Cortex of kidney (tissue), 1 donor: ENCODE data around the gene PCGF3.
A peak's percentile ranks its signal among the peaks of the same experiment; 100 is the strongest.
"Not testable (repeated sequence)": the region's sequence is repeated elsewhere in the genome, so short reads cannot be mapped to it uniquely, and the experiment has no call there.

Source experiments
- DNase-seq: peaks from one replicate; lab custom pipeline; 2025; lab: John Stamatoyannopoulos, UW

The PCGF3 gene

GRCh38 chr4:668219-668618 lies 37.4 kb upstream of the PCGF3 start:
- not testable (repeated sequence) for DNase-seq

DNA sequence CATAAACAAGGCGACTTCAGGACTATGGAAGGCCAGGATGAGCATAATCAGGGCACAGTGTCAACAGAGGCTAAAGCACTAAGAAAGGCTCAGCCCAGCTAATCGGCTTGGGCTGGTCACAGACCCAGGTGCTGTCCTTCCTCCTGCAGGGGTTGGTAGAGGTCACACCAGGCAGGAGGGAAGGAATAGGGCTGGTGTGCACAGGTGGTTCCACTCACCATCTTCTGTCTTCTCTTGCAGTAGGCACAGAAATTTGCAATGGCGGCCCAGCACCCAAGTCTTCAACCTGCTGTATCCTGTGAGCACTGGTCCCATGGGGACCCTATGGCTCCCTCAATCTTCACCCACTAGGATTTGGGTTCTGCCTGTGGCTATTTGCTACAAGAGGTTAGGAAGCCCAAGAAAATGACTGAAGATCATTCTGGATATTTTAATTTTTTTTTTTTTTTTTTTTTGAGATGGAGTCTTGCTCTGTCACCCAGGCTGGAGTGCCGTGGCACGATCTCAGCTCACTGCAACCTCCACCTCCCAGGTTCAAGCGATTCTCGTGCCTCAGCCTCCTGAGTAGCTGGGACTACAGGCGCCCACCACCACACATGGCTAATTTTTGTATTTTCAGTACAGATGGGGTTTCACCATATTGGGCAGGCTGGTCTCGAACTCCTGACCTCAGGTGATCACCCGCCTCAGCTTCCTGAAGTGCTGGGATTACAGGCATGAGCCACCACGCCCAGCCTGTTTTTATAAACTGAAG lies 35.6 kb upstream of the PCGF3 start:
- DNase-seq = not testable (repeated sequence)

DNA sequence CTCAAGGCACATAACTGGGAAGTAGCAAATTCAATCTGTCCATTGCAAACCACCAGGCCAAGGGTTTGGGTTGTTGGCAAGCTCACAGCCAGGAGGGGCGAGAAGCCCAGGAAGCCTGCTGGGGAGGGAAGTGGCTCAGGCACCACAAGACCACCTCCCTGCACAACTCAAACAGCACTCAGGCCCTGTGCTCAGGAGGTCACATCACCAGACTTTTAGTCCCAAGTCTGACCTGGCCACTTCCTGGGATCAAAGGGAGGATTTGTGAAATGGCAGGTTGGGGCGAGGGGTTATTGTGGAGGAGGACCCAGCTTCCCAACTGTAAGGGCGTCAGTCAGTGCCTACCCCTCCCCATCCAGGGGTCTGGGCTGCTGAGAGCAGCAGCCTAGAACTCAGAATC lies 33.9 kb upstream of the PCGF3 start:
- no peak for DNase-seq

DNA sequence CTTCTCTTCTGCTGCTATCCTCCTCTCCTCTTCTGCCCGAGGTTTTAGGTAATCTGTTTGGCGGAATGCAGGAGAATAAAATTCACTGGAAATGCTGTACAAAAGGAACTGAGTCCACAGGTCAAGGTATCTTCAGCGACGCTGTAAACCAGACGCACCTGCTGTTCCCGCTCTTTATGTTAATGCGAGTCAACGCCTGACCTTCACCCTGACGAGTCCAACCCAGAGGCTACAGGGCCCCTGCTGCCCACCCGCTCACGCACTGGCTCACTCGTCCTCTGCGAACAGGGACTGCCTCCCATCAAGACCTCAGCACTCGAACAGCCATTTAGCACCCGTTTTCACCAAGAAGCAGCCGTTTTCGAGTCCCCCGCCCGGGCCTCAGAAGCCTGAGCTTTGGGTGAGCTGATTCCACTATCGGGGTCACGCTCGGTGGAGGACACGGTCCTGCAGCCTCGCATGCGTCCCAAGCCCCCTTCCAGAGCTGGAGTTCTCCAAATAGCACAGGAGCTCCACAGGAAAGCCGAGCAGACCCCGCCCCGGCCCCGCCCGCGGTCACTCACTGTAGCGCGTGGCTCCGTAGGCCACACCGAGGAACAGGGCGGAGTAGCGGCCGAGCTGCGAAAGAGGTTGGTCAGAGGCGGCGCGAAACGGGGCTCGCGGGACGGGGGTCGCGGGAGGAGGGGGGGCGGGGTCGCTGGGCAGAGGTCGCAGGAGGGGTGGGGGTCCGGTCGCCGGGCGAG lies 32.1 kb upstream of the PCGF3 start:
- no peak for DNase-seq

- peak; percentile 58 for DNase-seq
These were observed 31.2 kb upstream of the PCGF3 start, which contains the start of the genes ATP5ME and MYL5 for GRCh38 chr4:674172-675035. Gene ATP5ME (minus strand): TSS chr4:674276. CDS start chr4:674247, 29 bp downstream. Gene MYL5 (plus strand): TSS chr4:674542. CDS start chr4:678027, 3,485 bp downstream.

GRCh38 chr4:675036-675882 lies 30.4 kb upstream of the PCGF3 start:
- DNase-seq = no peak

GRCh38 chr4:675980-676870 lies 29.4 kb upstream of the PCGF3 start:
- no peak for DNase-seq

DNA sequence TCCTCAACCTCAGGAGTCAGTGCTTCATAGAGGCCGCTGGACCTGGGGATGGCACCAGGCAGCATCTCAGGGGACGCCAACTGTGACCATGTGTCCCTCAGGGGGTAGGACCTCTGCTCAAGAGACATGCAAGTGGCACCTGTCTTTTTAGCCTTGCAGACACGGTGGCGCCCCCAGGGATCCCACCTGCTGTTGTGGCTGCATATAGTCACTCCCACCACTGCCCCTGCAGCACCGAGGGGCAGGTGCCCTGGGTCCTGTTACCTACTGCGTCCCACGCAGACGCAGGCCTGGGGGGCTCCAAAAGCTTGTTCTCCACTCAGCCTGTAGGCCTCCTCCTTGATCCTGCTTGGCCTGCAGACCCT lies 28.8 kb upstream of the PCGF3 start:
- DNase-seq = no peak

- no peak for DNase-seq
These were observed 28.0 kb upstream of the PCGF3 start for GRCh38 chr4:677431-678293.

- no peak for DNase-seq
These were observed 27.1 kb upstream of the PCGF3 start for GRCh38 chr4:678331-679103.

- no peak for DNase-seq
These were observed 26.5 kb upstream of the PCGF3 start for GRCh38 chr4:679104-679481.

- no peak for DNase-seq
These were observed 26.0 kb upstream of the PCGF3 start for GRCh38 chr4:679629-680028.

DNA sequence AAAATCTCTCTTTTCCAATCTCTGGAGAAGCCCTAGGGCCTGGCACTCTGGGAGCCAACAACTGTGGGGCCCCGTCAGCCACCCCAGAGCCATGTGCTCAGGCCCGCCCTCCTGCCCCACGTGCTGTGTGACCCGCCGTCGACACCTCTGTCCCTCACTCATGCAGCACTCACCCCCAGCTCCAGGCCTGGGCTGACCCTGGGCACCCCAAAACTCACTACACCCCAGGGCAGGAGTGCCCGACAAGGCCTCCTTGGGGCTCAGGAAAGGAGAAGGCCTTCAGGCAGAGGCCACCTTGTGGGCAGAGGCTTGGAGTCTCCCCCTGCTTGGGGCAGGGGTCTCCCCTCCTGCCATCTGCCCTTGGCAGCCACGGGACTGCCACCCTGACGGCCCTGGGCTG lies 25.5 kb upstream of the PCGF3 start:
- no peak for DNase-seq

DNA sequence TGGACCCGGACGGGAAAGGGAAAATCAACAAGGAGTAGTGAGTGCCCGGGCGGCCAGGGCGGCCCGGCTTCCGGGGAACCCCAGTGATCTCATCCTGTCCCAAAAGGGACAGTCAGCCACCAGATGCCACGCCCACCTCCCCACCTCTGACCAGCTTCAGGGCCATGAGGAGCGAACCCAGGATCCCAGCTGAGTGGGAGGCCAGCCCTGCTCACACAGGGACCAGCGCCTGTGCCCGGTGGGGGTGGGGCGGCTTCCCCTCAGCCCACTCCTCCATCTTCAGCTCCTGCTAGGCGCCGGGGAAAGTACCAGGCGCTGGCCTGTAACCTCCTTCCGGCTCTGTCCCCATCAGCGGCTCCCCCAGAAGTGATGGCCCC lies 25.1 kb upstream of the PCGF3 start:
- no peak for DNase-seq

GRCh38 chr4:680928-681645 lies 24.5 kb upstream of the PCGF3 start:
- DNase-seq = no peak

GRCh38 chr4:681736-682451 lies 23.7 kb upstream of the PCGF3 start:
- DNase-seq = no peak

GRCh38 chr4:682490-683172 lies 23.0 kb upstream of the PCGF3 start:
- DNase-seq = no peak
